PFSK-1 (cell line): Measurements from ENCODE around the gene MDGA2.

Experiments
- FOXP2 ChIP-seq: optimal IDR thresholded peaks from 2 replicates; pipeline ENCODE3; 2011; ENCODE audit warnings: borderline replicate concordance, control low read depth, inconsistent platforms; ENCODE audit not compliant: insufficient read depth; ENCODE audit errors: extremely low read length, extremely low read depth
- POLR2AphosphoS5 ChIP-seq: IDR thresholded peaks from 2 replicates; pipeline ENCODE4 v1.6.1; 2012; ENCODE audit warnings: low read depth, mild to moderate bottlenecking, control low read depth, low read length, moderate library complexity
- REST ChIP-seq, 2 experiments: IDR thresholded peaks; 2 replicates each; pipeline versions ENCODE4 v1.6.1 to v1.8.0; 2011 to 2012; ENCODE audit warnings: low read depth in 2 of 2, low read length in 2 of 2, control low read depth in 1 of 2, inconsistent platforms in 1 of 2, mild to moderate bottlenecking in 1 of 2, moderate library complexity in 1 of 2; ENCODE audit not compliant: insufficient read depth in 1 of 2
- SIN3A ChIP-seq: IDR thresholded peaks from 2 replicates; pipeline ENCODE4 v1.6.1; 2012; ENCODE audit warnings: mild to moderate bottlenecking, low read length, moderate library complexity, borderline replicate concordance; ENCODE audit not compliant: insufficient read depth
- TAF1 ChIP-seq: IDR thresholded peaks from 2 replicates; pipeline ENCODE4 v1.6.1; 2012; ENCODE audit warnings: low read length, control low read depth, borderline replicate concordance; ENCODE audit not compliant: insufficient read depth

GRCh38 chr14:47346849-47347248 is 328.6 kb downstream of the MDGA2 start:
- no peak for TF ChIP-seq REST (IDR thresholded peaks at IDR 0.05; ENCODE audit: insufficient read depth in 1 of 2, low read depth in 2 of 2, low read length in 2 of 2)
- TF ChIP-seq POLR2AphosphoS5 = no peak
- no peak for TF ChIP-seq TAF1
- TF ChIP-seq SIN3A = no peak
- TF ChIP-seq FOXP2 = no peak
